NB4 (cell line): ENCODE data around the gene ARFGEF3.

ENCODE experiments used
- DNase-seq: peaks from one replicate; pipeline ENCODE4 v3.0.0; 2010; ENCODE audit warnings: low read depth
- H3K4me3 ChIP-seq: one replicate; pipeline ENCODE4 v1.5.1; 2011; ENCODE audit warnings: mild to moderate bottlenecking, low read depth, low read length, moderate library complexity
- MAX ChIP-seq: IDR thresholded peaks from 2 replicates; pipeline ENCODE4 v1.6.1; 2011; ENCODE audit warnings: low read depth, low read length
- MYC ChIP-seq: IDR thresholded peaks from 2 replicates; pipeline ENCODE4 v1.6.1; 2011; ENCODE audit warnings: low read depth, low read length
- POLR2A ChIP-seq: IDR thresholded peaks from 2 replicates; pipeline ENCODE4 v1.6.1; 2011; ENCODE audit warnings: mild to moderate bottlenecking; ENCODE audit not compliant: insufficient read length; ENCODE audit errors: extremely low read depth
- TF ChIP-seq, protein P1 (sequence below): IDR thresholded peaks from one replicate; pipeline ENCODE4 v1.5.1; 2012; ENCODE audit warnings: low read depth, low read length

Gene ARFGEF3

GRCh38 chr6:138386897-138387296 lies 225.2 kb downstream of the ARFGEF3 start:
- H3K4me3 ChIP-seq = no peak overlapping the region
- TF ChIP-seq POLR2A (no peak), MYC (no peak), MAX (no peak)
- TF ChIP-seq, protein P1, sequence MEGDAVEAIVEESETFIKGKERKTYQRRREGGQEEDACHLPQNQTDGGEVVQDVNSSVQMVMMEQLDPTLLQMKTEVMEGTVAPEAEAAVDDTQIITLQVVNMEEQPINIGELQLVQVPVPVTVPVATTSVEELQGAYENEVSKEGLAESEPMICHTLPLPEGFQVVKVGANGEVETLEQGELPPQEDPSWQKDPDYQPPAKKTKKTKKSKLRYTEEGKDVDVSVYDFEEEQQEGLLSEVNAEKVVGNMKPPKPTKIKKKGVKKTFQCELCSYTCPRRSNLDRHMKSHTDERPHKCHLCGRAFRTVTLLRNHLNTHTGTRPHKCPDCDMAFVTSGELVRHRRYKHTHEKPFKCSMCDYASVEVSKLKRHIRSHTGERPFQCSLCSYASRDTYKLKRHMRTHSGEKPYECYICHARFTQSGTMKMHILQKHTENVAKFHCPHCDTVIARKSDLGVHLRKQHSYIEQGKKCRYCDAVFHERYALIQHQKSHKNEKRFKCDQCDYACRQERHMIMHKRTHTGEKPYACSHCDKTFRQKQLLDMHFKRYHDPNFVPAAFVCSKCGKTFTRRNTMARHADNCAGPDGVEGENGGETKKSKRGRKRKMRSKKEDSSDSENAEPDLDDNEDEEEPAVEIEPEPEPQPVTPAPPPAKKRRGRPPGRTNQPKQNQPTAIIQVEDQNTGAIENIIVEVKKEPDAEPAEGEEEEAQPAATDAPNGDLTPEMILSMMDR = no peak
- no peak for DNase-seq

- no peak overlapping the region for H3K4me3 ChIP-seq
- no peak for DNase-seq
- TF ChIP-seq POLR2A (no peak), MAX (no peak), MYC (no peak)
- TF ChIP-seq, protein P1 = no peak
Measured at GRCh38 chr6:138387577-138388368, 226.0 kb downstream of the ARFGEF3 start.

DNA sequence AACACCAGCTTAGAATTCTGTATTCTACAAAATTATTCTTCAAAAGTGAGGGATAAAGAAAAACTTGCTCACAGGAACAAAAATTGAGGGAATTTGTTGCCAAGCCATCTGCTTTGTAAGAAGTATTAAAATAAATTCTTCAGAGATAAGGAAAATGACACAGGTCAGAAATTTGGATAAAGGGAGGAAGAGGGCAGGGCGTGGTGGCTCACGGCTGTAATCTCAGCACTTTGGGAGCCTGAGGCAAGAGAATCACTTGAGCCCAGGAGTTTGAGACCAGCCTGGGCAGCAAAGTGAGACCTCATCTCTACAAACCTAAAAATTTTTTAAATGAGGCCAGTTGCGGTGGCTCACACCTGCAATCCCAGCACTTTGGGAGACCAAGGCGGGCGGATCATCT lies 227.8 kb downstream of the ARFGEF3 start:
- no peak for TF ChIP-seq MAX
- no peak for TF ChIP-seq MYC
- TF ChIP-seq, protein P1 = no peak
- TF ChIP-seq POLR2A = no peak

More for the DNA sequence above, 227.8 kb downstream of the ARFGEF3 start:
- H3K4me3 ChIP-seq = no peak overlapping the region
- DNase-seq = no peak
